Erythroblast (primary cell): ENCODE measurements around the gene CALHM4.
"Not testable (repeated sequence)": the region's sequence is repeated elsewhere in the genome, so short reads cannot be mapped to it uniquely, and the experiment has no call there.

Experiments
- GATA1 ChIP-seq: IDR thresholded peaks from 2 replicates; pipeline ENCODE4 v1.6.1; 2011; ENCODE audit warnings: low read depth, mild to moderate bottlenecking, control low read depth, low read length, moderate library complexity
- POLR2A ChIP-seq: IDR thresholded peaks from 2 replicates; pipeline ENCODE4 v1.6.1; 2011; ENCODE audit warnings: mild to moderate bottlenecking, low read length

GRCh38 chr6:116603916-116604315 is 50.4 kb downstream of the CALHM4 start:
- TF ChIP-seq POLR2A, GATA1: not testable (repeated sequence)
